GM18867 (cell line): ENCODE data around the gene DENND5A.

ENCODE experiments used
- ATAC-seq: cut with Tn5 transposase; IDR thresholded peaks from one replicate; pipeline ENCODE4 v1.9.1; 2021; ENCODE audit warnings: mild to moderate bottlenecking, moderate library complexity; ENCODE audit not compliant: unreplicated experiment

Gene DENND5A

DNA sequence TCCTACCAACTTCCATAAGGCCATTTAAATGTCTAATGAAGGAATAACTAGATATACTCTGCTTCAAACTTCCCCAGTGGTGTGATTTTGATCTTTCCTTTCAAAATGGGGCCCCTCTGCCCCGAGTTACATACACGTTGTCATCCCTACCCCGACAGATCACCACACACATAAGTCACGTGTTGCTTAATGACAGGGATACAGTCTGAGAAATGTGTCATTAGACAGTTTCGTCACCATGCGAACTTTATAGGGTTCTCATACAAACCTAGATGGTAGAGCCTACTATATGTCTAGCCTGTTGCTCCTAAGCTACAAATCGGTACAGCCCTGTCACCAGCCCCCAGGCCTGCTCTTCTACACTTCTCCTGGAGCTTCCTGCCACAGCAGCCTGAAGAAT lies 124.0 kb downstream of the DENND5A start:
- no peak for ATAC-seq

DNA sequence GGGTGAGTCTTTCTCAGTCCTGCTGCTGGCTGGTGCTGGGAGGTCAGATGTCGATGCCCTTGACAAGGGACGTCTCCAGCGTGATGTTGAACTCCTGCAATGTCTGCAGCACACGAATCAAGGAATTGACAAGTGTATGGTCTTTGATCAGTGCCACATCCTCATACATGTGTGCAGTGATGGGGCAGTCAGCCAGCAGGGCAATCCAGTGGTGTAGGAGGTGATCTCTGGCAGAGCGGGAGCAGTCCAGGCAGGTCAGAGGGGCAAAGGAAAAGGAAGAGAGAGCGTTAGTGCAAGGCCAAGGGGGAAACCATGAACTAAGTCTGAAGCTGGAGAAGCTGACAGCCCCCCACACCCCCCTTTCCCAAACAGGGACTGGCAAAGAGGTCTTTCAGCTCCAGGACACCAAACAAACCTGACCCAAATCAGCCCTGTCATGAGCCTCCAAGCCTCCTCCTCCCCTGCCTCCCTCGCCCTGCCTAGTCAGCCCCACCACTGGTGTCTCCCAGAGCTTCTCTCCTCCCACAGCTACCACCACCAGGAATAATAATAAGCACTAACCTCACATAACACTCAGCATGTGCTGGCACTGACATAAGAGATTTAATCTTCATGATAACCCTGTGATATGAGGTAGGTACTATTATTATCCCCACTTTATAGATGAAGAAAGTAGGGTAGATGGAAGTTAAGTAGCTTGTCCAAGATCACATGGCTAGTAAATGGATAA lies 125.4 kb downstream of the DENND5A start:
- no peak for ATAC-seq

DNA sequence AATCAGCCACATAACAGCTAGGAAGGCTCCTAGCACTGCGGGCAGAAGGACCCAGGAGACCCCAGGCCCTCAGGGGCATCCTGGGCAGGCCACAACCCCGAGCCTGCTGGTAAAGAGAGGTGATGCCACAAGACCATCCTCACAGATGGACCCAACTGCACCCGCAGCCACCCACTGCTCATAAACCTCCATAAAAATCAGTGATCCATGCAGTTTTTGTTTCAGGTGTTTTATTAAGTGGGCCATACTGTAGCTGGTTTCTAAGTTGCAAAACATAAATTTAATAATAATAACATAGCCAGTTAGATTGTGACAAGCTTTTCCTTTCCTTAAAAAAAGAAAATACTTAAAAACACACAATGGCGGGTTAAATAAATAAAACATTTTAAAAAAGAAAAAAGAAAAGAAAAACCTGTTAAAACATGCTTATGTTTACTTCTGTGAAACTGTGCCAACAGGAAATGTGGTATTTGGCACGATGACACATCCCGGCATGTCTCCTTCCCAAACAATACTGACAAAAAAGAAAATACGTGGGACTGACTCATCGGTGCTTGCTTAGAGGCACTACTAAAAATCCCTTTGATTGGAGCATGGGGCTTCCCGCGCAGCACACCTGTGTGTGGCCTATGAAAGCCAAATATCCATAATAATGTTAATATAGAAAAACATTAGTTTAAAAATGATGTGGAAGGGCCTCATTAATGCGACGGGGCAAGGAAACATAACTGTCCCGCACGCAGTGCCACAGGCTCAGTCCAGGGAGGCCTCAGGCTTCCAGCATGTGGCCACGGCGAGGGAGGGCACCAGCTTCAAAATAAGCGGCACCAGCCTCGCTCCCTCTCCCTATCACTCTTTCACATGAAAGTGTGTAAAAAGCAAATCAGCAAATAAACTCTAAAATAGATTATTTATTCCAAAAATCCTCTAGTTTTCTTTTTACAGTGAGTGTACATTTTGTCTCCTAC lies 126.3 kb downstream of the DENND5A start:
- ATAC-seq = no peak

DNA sequence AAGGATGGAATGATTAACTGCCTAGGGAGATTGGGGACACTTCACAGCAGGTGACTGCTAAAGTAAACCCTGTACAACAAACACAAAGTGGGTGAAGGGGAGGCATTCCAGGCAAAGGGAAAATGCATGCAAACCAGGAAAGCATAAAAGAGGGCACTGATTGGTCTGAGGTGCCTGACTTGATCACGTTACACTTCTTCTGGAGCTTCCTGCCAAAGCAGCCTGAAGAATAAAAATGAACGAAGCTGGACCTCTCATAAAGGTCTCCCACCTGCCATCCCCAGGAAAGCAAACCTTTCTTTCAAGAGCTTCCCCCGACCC lies 127.1 kb downstream of the DENND5A start:
- no peak for ATAC-seq

DNA sequence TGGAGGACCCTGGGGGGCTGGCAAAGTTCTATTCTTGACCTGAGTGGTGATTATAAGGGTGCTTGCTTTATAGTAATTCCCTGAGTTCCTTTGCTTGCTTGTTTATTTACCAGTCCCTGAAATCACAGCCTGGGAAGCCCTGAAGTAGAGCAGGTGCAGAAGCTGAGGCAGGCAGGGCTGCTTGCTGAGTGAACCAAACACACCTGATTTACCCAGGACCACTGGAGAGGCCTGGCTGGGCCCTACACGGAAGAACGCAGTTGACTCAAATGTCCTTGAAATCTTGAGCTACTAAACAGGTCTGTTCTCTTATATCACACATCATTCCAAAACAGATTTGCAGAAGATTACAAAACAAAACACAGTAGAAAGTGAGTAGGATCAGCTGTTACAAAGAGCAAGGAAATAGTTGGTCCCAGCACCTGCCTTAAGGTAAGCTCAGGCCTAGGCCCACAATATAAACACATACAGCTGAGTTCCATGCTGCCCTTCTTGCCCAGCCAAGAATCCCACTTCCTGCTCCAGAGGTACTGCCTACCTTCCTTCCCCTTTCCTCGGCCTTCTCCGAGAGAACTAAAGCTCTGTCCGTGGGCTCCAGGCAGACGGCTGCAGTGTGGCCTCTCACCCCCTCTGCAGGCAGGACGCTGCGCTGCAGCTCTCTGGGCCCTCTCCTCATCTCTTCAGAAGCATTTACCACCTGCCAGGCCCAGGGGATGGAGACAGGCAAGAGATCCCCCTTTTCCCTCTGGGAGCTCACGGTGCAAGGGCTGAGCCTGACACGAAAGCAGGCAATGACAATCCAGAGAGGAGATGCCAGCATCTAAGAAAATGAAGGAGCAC lies 127.6 kb downstream of the DENND5A start:
- ATAC-seq = peak; percentile 91

DNA sequence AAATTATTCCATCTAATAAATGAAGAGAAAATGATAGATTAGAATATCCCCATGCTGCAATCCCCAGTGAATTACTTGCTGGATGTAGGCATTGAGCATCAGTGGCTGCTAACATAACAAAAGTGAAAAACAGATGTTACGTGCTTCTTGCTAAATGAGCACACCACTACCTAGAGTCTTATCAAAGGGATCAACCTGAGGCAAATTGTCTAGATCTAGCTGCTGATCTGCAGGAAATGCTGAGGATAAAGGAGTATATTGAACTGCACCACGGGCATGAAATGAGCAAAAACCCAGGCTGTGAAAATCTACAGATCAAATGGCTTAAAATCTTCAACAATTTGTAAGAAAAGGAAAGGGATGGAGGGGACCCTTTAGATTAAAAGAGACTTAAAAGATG lies 128.4 kb downstream of the DENND5A start:
- ATAC-seq = no peak

DNA sequence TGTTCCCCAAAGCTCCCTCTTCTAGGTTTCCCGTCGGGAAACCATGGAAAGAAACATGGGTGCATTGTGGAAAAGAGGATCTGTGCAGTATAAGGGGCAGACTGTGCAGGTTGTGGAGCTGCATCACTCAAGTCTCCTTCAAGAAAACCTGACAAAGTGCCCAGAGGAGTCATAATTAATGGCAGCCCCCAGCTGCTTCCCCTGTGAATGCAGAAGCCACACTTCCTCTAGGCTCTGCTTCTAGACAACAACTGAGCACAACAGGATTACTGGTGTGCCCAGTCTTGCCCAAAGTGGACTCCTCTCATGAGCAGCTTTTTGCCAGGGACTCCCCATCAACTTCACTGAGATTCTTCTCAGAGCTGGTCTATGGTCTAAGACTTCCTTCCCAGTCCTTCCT lies 131.2 kb downstream of the DENND5A start:
- ATAC-seq = no peak

DNA sequence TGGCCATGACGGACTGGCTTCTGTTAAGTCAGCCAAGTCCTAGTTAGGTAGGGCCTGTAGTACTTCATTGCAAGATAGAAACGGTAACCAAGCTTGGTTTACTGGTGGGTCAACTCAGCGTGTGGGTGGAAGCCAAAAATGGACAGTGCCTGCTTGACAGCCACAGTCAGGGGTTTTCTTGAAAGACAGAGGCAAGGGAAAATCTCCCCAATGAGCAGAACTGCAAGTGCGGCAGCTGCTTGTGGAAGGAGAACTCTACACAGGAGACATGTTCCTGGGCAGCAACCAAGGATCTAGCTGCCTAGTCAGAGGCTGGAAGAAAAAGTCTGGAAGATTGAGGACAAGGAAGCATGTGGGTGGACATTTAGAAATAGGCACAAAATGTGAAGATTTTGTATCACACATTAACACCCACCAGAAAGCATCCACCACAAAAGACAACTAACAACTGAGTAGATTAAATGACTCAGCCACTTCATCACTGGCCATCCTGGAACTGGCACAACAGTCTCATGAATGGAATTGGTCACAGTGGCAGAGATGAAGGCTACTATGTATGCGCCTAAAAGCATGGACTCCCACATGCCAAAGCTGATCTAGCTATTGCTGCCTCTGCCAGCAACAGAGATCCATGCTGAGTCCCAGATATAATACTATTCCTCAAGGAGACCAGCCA lies 132.8 kb downstream of the DENND5A start:
- ATAC-seq = no peak

DNA sequence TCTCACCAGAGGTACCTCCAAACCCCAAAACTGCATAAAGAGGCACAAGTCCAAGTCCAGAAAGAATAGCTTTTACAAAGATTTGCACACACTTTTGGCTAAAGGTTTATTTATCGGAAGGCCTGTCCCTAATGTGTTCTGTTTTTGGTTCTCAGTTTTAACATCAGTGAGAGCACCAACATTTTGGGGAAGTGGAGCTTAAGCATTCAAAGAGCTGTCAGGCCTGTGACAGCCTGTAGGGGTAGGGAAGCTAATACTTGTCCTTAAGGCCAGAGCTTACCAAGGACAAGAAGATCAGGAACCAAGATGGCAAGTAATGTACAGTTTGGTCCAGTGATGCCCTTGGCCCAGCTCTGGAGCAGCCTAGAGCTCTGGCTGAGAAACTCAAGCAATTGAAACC lies 134.9 kb downstream of the DENND5A start:
- ATAC-seq = no peak

DNA sequence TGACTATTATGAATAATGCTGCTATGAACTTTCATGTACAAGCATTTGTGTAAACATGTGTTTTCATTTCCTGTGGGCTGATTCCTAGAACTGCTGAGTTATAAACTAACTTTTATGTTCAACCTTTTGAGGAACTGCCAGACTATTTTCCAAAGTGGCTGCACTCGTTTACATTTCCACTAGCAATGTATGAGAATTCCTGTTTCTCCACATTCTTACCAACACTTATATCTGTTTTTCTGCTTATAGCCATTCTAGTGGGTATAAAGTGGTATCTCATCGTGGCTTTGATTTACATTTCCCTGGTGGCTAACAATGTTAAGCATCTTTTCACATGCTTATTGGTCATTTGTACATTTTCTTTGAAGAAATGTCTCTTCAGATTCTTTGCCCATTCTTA lies 138.5 kb downstream of the DENND5A start:
- ATAC-seq = no peak

DNA sequence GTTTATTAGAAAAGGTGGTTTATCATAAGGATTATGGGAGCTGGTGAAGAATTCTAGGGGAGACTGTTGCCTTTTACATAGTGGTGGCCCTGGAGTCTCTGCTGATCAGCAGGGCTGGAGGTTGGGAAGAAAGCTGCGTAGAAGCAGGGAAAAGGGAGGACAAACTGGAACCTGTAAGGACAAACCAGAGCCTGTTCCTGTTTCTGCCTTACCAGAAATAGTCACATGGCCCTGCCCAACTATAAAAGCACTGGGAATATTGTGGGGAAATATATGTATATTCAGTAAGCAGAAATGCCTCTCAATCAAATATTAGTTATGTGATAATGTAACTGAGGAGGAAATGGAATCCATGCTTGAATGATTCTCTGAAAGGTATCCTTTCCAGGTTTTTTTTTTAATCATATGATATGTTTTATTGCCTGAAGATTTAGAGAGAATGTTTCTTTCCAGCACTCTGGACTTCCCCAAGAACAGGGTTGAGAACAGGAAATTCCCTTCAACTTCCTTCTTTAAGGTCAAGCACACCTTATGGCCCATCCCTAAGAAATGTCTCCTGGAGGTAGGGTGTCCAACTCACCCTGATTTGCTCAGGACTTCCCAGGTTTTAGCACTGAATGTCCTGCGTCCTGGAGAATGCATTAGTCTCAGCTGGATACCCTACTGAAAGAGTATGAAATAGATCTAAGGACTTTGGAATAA lies 139.8 kb downstream of the DENND5A start:
- ATAC-seq = no peak

DNA sequence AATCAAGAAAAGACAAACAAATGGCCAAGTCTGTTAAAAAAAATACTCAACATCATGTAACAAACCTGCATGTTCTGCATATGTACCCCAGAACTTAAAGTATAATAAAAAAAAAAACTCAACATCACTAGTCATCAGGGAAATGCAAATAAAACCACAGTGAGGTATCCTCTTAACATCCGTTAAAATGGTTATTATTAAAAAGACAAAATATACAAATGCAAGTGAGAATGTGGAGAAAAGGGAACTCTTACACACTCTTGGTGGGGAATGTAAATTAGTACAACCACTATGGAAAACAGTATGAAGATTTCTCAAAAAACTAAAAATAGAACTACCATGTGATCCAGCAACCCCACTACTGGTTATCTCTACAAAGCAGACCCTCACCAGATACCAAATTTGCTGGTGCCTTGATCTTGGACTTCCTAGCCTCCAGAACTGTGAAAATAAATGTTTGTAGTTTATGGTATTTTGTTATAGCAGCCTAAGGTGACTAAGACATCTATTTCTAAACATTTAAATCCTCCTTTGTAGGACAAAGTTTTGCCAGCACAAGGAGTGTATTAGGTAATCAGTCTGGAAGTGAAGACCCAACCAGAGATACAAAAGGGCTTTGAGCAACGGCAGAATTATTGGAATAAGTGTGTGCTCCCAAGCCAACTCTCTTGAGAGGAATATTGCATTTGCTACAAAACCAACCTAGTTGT lies 141.4 kb downstream of the DENND5A start:
- no peak for ATAC-seq

DNA sequence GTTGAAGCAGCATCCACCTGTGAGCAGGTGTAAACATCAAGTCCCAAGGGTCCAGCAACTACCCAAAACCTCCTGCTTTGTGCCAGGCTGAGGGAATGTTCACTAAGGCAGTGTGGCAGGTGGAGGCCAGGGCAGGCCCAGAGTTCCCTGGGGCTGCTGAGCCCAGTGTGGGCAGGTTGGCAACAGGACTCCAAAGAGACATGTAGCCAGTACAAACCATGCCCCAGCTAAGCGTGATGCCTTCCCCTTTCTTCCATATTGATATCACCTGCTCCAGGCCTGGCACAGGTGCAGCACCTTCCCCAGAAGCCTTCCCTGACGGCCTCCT lies 143.7 kb downstream of the DENND5A start:
- no peak for ATAC-seq

DNA sequence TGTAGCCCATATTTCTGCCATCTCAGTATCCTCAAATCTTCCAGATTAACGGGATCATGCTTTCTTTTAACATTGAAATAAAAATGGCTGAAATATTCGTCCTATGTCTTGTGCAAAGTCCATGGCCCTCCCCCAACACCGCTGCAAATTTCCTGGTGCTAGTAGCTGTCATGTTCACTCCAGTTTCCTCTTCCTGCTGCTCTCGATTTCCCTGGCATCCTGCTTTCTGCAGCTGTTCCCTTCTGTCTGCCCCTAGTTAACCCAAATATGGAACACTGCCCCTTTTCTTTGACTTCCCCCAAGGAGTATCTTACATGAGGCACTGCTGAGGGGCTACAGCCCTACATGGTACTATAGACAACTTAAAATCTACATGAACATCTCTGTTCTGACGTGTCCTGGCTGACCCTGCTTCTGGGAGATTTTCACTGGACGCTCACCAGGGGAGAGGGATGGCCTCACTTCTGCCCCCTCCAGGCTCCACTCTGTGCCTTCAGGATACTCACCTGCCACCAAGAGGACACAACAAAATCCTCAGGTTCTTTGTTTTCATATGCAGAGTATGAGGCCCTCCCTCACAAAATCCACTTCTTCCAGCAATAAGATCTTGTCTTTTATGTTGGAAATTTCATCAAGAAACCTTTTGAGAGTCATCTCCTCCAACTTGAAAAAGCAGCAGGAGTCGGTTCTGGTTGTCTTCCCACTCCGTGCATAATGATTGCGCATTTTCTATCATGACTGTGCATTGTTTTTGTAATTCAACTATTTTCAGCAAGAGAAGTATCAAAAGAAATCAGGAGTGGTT lies 144.3 kb downstream of the DENND5A start:
- ATAC-seq = no peak

DNA sequence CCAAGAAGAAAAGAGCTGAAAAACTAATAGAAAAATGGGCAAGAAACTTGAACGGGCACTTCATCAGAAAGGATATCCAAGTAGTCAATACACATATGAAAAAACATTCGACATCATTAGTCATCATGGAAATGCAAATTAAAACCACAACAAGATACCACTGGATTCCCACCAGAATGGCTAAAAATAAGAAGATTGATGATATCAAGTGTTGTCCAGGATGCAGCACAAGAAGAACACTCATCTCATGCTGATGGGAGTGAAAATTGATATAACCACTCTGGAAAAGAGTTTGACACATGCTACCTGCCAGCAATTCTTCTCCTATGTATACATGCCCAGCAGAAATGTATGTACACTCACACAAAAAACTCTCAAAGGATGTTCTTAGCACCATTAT lies 146.9 kb downstream of the DENND5A start:
- no peak for ATAC-seq

DNA sequence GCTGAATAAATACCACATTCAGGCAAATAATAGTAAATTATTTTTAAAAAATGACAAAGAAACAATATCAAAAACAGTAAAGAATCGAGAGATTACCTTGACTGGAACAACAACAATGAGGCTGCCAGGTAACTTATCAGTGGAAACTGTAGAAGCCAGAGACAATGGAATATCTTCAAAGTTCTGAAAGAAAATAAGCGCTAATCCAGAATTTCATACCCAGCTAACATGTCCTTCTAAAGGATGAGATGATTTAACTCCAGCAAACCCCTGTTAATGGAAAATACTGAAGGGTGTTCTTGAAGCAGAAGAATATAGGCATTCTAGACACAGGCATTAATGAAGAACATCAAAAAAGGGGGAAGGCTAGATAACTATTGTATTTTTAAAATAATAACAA lies 153.1 kb downstream of the DENND5A start:
- no peak for ATAC-seq

DNA sequence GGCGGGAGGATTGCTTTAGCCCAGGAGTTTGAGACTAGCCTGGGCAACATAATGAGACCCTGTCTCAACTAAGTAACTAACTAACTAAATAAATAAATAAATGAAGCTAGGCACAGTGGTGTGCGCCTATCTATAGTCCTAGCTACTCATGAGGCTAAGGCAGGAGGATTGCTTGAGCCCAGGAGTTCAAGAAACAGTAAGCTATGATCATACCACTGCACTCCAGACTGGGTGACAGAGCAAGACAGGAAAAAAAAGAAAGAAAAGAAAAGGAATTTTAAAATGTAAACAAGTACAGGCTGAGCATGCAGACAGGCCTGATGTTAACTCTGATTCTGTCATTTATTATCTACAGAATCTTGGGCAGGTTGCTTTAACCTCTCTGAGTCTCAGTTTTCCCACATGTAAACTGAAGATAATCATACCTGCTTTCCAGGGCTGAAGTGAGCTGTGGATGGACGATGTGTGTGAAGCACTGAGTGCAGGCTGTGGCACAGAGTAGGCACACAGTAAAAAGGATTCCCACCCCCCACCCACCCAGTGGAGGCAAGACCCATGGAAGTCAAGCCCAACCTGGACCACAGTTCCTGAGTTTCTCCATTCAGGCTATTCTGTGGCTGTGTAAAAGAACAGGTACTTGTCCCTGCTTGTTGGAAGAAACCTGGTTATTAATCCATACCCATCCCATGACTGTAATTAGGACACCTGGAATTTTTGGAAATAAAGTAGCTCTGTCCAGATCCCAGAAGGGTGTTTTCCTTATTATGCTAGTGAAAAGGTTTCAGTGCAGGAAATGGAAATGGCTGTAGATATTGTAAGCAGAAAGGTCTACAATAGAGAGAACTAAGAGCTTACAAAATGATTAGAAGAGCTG lies 155.1 kb downstream of the DENND5A start:
- no peak for ATAC-seq

DNA sequence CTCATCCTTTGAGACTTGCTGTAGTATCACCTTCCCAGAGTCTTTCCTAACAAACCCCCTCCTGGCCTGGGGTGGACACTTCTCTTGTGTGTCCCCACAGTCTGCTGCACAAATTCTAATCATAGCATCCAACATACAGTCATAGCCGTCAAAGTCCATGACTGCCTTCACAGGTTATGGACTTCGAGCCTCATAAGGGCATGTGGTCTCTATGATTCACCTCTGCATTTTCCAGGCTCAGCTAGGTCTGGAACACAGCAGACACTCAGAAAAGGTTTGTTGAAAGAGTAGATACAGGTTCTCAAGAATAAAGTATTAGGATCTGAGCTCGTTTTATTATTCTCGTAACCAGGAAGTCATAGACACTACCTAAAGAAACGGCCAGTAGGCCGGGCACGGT lies 160.6 kb downstream of the DENND5A start:
- ATAC-seq = no peak
